Smooth muscle cell (in vitro differentiated cells): ENCODE measurements around the gene ADD2. TPM values are rescaled to one million over a fixed set of nuclear protein-coding genes. Genes with fewer than 3 reads are reported as not detected.

Experiments
- DNase-seq: peaks from one replicate; lab custom pipeline; 2025; ENCODE audit not compliant: unreplicated experiment; lab: John Stamatoyannopoulos, UW
- H2AFZ ChIP-seq: fragments of 200-600 bp; sonication (generic); 2 replicates; pipeline ENCODE4 v1.6.0; 2016; ENCODE audit warnings: antibody characterized with exemption, low read depth, mild to moderate bottlenecking
- H3F3A ChIP-seq: fragments of 200-600 bp; sonication (generic); 2 replicates; pipeline ENCODE4 v1.6.0; 2017; ENCODE audit warnings: antibody characterized with exemption, low read depth
- H3K27ac ChIP-seq: fragments of 200-600 bp; sonication (generic); 2 replicates; pipeline ENCODE4 v1.5.1; 2016; ENCODE audit warnings: low read depth, mild to moderate bottlenecking
- H3K27me3 ChIP-seq: fragments of 200-600 bp; sonication (generic); 2 replicates; pipeline ENCODE4 v1.6.1; 2016; ENCODE audit warnings: low read depth, mild to moderate bottlenecking
- H3K36me3 ChIP-seq: fragments of 200-600 bp; sonication (generic); 2 replicates; pipeline ENCODE4 v1.5.1; 2016; ENCODE audit warnings: low read depth
- H3K4me1 ChIP-seq: fragments of 200-600 bp; sonication (generic); 2 replicates; pipeline ENCODE4 v1.5.1; 2016; ENCODE audit warnings: low read depth
- H3K4me2 ChIP-seq: fragments of 200-600 bp; sonication (generic); 2 replicates; pipeline ENCODE4 v1.6.0; 2016; ENCODE audit warnings: mild to moderate bottlenecking
- H3K4me3 ChIP-seq: fragments of 200-600 bp; sonication (generic); 2 replicates; pipeline ENCODE4 v1.5.1; 2016; ENCODE audit warnings: mild to moderate bottlenecking
- H3K79me2 ChIP-seq: fragments of 200-600 bp; sonication (generic); 2 replicates; pipeline ENCODE4 v1.6.0; 2016; ENCODE audit warnings: low read depth, mild to moderate bottlenecking
- H3K9ac ChIP-seq: fragments of 200-600 bp; sonication (generic); 2 replicates; pipeline ENCODE4 v1.6.0; 2016; ENCODE audit warnings: low read depth
- H3K9me3 ChIP-seq: fragments of 200-600 bp; sonication (generic); replicated peaks from 2 replicates; pipeline ENCODE4 v1.5.1; 2016; ENCODE audit warnings: low read depth
- H4K20me1 ChIP-seq: fragments of 200-600 bp; sonication (generic); 2 replicates; pipeline ENCODE4 v1.6.0; 2016; ENCODE audit warnings: low read depth
- CTCF ChIP-seq: fragments of 200-600 bp; sonication (generic); IDR thresholded peaks from 2 replicates; pipeline ENCODE4 v1.5.1; 2017; ENCODE audit warnings: borderline replicate concordance, mild to moderate bottlenecking, antibody characterized with exemption; ENCODE audit not compliant: insufficient read depth, poor library complexity, severe bottlenecking
- WGBS: methylation state at CpG from one replicate; pipeline ENCODE4 v1.1.7; 2016; ENCODE audit warnings: low lambda C conversion rate; 5-methylcytosine and 5-hydroxymethylcytosine counted together
- polyA plus RNA-seq: library from polyadenylated mRNA; unstranded; fragments of >200 nt; fragmentation: Nextera tagmentation; extraction: Ambion mirVana; gene quantifications from 2 replicates; pipeline ENCODE4 v1.2.1, GENCODE V29; 2016
- total RNA-seq: library from RNA; depleted of rRNA; stranded (reverse); fragments of >200 nt; gene quantifications from 2 replicates; pipeline ENCODE4 v1.2.3, GENCODE V29; 2014

Gene ADD2
- total and polyA plus RNA-seq, 2 experiments from 2014 or later: 4.3 to 7.1 TPM

- TF ChIP-seq CTCF: no peak
- no peak overlapping the region for H3K4me3 ChIP-seq
Measured at GRCh38 chr2:70797506-70797905, 29.5 kb upstream of the ADD2 start.

GRCh38 chr2:70796262-70796661 lies 28.3 kb upstream of the ADD2 start:
- Histone ChIP-seq H3K4me1 (no peaks in the 10 kb centered on the region), H3K27me3 (peaks cover 52% of the 10 kb centered on the region), H3K9me3 (no peaks in the 10 kb centered on the region), H3F3A (no peaks in the 10 kb centered on the region), H4K20me1 (no peaks in the 10 kb centered on the region), H2AFZ (no peak overlapping the region), H3K4me3 (no peak overlapping the region), H3K79me2 (no peaks in the 10 kb centered on the region), H3K9ac (no peak overlapping the region), H3K27ac (no peak overlapping the region), H3K4me2 (no peak overlapping the region), H3K36me3 (no peaks in the 10 kb centered on the region)
- WGBS: 80% methylated on average over 1 of the region's 1 CpG
- DNase-seq: no peak
- TF ChIP-seq CTCF: no peak

More at GRCh38 chr2:70797506-70797905, 29.5 kb upstream of the ADD2 start:
- Histone ChIP-seq H3K9ac (no peak overlapping the region), H2AFZ (no peak overlapping the region), H3K36me3 (no peaks in the 10 kb centered on the region), H3F3A (no peaks in the 10 kb centered on the region), H3K9me3 (no peaks in the 10 kb centered on the region), H4K20me1 (no peaks in the 10 kb centered on the region), H3K27ac (no peak overlapping the region), H3K79me2 (no peaks in the 10 kb centered on the region), H3K27me3 (peaks cover 52% of the 10 kb centered on the region), H3K4me1 (no peaks in the 10 kb centered on the region), H3K4me2 (no peak overlapping the region)
- no peak for DNase-seq
- 57% methylated on average over 2 of the region's 2 CpGs for WGBS

- Histone ChIP-seq H3K4me2 (no peak overlapping the region), H3K27me3 (peaks cover 52% of the 10 kb centered on the region), H4K20me1 (no peaks in the 10 kb centered on the region), H3K27ac (no peak overlapping the region), H2AFZ (no peak overlapping the region), H3K9me3 (no peaks in the 10 kb centered on the region), H3F3A (no peaks in the 10 kb centered on the region), H3K4me3 (no peak overlapping the region), H3K4me1 (peaks cover 1% of the 10 kb centered on the region), H3K79me2 (no peaks in the 10 kb centered on the region), H3K36me3 (no peaks in the 10 kb centered on the region), H3K9ac (no peak overlapping the region)
- WGBS: 79% methylated on average over 4 of the region's 4 CpGs
- TF ChIP-seq CTCF: no peak
- DNase-seq: no peak
Measured at GRCh38 chr2:70795164-70795995, 27.4 kb upstream of the ADD2 start.

GRCh38 chr2:70793450-70793849 lies 25.4 kb upstream of the ADD2 start:
- peaks cover 68% of the 10 kb centered on the region for H3K27me3 ChIP-seq
- WGBS: 77% methylated on average over 2 of the region's 2 CpGs

More at GRCh38 chr2:70793450-70793849, 25.4 kb upstream of the ADD2 start:
- Histone ChIP-seq H3K4me2 (no peak overlapping the region), H3K79me2 (no peaks in the 10 kb centered on the region), H3K9me3 (no peaks in the 10 kb centered on the region), H4K20me1 (no peaks in the 10 kb centered on the region), H3F3A (no peaks in the 10 kb centered on the region), H3K4me3 (no peak overlapping the region), H3K36me3 (no peaks in the 10 kb centered on the region), H3K27ac (no peak overlapping the region), H3K9ac (no peak overlapping the region), H2AFZ (no peak overlapping the region), H3K4me1 (peaks cover 8% of the 10 kb centered on the region)
- no peak for DNase-seq
- no peak for TF ChIP-seq CTCF
